ENCODE data around the gene STUM.
A peak's percentile ranks its signal among the peaks of the same experiment; 100 is the strongest.

The STUM gene

DNA sequence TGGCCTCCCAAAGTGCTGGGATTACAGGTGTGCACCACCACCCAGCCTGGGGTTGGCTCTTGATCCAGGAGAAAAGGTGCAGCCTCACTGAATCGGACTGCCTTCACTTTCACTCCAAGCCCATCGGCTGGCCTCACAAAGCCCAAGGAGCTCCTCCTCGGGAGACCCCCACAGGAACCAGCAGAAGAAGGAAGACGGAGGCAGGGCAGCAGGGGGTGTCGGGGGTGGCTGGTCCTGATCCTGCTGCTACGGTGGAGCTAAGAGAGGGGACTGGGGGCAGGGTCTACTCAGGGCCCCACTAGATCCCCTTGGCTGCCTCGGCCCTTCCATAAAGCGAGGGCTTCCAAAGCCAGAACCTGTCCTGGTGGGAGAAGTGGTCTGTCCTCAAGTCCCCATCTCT is 93.9 kb downstream of the STUM start:
- DNase-seq: no peak

DNA sequence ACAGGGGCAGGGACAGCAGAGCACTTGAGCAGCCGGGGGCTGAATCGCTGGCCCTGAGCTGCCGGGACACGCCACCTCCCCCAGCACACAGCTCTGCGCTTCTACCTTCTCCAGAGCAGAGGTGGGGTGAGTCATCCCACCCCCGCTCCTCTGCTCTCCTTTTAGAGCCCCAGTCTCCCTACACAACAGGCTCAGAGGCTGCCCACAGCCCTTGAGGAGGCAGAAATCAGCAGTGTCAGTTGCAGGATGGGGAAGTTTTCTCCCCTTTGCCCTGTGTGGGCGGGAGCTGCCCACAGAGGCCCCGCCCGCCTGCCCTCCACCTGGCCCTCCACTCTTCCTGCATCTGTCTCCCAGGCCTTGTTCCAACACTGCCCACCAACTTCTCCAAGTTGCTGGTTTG is 94.6 kb downstream of the STUM start:
- DNase-seq: peak; percentile 76 to 93

DNA sequence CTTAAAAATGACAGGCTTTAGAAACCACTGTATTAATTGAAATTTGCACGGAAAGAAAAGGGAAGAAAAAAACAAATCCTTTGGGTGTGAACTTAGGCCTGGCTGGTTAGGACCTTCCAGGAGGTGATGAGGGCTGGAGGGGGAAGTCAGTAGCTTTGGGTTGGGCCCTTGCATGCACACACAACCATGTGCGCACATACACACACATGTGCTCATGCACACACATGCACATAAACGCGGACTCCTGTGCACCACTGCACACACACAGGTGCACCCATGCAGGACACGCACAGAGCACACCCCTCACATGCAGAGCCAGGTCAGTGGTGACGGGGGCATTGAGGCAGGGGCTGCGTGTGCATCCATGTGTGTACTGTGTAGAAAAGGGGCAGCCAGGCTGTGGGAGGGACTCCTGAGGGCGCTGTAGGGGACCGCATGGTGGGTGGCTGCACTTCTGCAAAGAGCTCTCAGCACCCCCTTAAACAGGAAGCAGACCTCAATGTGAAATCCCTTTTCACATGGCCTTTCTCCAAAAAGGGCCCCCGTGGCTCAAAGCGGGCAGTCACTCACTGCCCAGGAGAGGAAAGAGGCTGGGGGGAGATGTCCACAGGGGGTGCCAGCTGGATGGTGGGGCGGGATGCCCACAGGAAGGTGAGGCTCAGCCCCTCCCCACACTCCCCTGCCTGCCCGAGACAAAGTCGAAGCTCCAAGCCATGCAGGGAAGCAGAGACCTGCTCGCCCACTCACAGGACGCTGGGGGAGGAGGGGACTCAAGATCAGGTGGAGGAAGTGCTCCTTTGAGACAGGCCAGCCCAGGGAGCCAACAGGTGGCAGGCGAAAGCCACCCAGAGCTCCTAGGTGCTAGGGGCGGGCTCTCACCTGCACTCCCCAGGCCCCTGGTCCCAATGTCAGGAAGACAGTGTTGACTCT is 95.3 kb downstream of the STUM start:
- peak in 1 of 2 donors; percentile 83 for DNase-seq

DNA sequence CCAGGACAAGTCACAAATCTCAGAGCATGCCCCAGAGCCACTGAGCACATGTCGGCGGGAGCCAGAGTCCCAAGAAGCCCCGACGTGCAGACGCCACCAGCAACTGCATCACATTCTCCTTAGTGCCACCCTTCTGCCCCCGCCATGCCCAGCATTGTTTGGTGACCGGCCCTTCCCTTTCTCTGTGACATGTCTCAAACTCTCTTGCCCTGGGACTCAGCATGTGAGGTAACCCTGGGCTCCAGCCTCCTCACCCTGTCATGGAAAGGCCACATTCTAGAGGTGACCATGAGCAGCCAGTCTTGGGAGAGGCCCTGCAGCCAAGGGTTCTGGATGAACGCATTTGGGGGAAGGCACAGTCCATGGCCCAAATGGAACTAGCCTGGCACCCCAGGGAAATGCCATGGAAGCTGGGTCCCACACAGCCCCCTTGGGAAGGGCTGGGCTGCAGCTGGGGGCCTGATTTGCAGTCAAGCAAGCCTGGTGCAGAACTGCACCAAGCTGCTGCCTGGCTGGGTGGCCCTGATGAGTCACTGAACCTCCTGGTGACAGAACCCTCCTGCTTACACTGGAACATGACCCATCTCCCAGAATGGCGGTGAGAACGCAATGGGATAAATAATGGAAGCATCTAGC is 96.1 kb downstream of the STUM start:
- DNase-seq: peak in 1 of 2 donors; percentile 57

DNA sequence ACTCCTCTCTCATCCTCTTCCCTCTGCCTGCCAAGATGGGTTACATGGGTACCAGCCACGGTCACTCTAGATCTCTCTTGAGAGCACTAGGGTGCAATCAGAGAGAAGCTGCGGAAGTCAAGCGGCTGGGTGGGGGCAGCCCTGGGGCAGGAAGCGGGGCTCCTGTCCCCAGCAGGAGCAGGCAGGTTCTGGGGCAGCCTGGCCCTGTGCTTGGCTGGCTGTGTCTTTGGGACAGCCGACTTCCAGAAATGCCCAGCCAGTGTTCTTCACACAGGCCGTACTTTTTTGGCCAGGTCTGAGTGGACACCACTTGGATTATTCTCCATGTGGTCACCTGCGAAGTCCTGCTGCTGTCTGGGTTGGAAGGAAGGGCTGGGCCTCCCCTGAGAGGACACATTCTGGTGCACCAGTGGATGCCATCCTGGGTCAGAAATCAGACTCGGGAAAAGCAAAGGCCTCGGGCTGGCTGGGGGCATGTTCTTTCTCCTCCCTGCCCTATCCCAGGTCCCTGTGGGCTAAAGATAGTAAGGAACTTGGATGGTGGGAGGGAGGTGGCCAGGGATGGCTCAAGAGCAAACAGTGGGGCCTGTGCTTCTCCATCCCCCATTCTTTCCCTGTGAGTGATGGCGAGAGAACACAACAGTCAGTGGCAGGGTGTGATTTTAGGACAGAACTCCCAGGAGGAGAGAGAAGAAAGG is 96.9 kb downstream of the STUM start:
- DNase-seq: no peak

DNA sequence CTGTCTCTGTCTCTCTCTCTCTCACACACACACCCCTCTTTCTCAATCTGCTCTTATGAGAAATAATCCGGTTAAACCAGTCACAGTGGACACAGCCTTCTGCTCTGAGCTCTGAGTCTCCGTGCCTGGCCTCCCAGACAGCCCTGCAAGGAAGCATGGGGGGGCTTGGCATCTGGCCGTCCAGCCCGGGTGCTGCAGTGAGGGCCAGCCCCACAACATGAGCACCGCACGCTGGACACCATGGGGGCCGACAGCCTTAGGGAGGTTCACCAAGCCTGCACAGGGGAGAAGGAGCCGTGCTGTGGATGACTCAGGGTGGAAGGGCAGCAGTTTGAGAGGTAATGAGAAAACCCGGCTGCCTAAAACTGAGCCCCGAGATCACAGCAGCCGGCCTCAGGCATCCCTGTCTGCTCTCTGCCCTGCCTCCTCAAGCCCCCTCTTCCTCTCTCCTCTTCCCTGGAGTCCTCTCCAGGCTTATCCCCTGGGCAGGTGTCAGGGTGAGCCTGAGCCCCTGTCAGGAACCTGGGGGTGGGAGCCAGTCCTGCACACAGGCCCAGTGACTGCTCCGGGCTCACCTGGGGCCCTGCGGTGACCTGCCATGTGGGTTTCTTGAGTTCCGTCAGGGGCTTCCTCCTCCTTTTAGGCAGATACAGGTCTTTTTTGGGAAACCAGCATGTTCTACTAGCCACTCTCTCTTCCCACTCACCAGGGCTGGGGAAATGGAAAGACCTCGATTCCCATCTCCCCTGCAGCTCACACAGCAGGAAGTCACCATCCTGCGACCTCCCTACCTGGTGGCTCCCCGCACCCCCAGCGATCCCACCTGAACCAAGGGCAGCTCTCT is 97.7 kb downstream of the STUM start:
- DNase-seq: no peak

DNA sequence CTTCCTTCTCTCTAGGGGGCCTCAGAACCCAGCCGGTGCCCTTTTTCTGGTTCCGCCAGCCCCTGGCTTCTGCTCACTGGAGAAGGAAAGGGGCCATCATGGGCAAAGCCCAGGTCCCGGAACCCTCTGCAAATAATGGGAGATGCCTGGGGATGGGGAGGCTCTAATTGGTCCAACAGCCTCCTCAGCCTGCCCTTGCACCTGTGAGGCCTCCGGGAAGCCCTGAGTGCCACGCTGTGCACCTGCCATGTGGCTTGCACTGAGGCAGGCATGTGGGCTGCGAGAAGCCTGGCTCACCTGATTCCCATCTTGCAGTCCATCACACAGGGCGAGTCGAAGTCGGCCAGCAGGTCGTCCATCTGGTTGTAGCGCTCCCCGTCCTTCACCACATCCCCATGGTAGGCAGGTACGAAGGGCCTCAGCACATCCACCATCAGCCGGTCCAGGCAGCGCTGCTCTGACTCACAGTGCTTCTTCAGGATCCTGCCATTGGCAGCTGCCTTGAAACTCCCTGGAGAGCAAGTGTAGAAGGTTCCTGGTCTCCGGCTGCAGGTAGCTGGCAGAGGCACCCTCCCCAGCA is 98.4 kb downstream of the STUM start:
- no peak for DNase-seq

DNA sequence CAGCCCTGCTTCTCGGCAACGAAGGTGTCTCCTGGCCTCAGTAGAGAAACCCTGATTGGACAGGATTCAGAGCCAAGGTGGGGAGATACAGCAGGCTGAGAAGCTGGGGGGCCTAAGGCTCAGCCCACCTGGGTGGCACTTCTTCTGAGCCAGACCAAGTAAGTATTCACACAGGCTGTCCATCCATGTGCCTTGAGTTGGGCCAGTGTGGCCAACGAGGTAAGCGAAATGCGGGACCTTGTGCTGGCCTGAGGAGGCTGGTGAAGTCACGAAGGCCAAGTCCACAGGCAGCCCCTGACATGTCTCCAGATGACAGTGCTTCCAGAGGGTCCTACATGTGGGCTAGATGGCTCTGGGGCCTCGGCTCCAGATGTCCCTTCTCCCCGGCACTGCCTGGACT is 99.2 kb downstream of the STUM start:
- DNase-seq: no peak

DNA sequence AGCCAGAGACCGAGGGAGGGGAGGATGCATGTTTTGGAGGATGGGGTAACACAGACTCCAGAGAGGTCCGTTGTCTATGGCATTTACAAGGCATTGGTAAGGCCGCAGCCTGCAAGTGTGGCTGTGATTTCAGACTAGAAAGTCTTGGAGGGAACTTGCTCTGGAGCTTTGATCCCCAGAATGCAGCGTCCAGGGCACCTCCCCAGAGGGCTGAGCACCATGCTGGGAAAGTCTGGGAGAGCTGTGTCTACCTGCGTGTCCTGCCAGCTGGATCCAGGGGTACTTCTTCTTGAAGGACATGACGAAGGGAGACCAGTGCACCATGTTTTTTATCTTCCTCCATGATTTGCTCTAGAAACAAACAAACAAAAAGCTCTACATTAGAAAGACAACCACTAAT is 99.9 kb downstream of the STUM start:
- no peak for DNase-seq

DNA sequence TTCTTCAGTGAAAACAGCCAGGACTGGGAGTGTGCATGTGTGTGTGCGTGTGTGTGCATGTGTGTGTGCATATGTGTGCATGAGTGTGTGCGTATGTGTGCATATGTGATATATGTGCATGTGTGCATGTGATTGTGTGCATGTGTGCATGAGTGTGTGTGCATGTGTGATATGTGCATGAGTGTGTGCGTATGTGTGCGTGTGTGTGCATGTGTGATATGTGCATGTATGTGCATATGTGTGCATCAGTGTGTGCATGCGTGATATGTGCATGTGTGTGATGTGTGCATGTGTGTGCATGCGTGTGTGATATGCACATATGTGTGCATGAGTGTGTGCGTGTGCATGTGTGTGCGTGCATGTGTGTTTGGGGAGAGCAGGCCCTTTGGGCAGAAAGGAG is 100.7 kb downstream of the STUM start:
- no peak for DNase-seq

DNA sequence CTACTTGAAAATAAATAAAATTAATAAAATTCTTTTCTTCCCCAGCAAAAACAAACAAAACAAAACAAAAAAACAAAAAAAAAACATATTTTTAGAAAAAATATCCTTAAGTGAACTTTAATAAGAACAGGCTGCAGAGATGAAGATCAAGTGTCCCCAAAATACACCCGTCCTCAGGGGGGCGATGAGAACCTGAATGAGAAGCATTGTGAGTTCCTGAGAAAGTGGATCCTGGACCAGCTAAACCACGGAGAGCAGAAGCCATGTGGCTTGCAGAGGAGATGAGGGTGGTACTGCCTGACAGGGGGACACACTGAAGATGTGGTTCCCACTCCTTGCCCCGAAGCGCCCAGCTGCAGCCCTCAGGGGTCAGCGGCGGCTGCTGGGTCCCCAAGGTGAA is 101.2 kb downstream of the STUM start:
- DNase-seq: no peak

DNA sequence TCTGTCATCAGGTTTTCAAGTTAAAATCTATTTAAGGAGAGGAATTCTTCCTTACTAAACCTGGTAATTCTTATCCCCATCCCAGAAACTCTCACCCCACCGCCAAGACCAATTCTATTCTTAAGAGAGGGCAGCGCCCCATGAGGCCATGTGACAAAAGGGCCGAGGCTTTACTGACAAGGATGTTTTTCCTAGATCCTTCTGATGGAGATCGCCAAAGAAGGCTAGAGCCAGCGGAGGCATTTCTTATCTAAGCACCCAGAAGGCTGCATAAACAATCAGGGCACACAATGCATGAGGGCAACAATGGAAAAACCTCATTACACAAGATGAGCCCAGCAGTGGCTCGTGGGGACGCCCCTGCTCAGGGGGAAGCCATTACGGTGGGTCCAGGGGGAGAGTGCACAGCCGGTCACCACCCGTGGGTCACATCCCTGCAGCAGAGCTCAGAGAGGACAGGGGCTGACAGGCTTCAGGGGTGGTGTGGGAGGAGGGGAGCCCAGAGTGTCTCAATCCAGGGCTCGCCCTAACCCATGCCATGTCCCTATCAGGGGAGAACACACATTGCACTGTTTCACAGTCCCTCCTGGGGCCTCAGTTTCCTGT is 101.8 kb downstream of the STUM start:
- peak; percentile 75 to 96 for DNase-seq

DNA sequence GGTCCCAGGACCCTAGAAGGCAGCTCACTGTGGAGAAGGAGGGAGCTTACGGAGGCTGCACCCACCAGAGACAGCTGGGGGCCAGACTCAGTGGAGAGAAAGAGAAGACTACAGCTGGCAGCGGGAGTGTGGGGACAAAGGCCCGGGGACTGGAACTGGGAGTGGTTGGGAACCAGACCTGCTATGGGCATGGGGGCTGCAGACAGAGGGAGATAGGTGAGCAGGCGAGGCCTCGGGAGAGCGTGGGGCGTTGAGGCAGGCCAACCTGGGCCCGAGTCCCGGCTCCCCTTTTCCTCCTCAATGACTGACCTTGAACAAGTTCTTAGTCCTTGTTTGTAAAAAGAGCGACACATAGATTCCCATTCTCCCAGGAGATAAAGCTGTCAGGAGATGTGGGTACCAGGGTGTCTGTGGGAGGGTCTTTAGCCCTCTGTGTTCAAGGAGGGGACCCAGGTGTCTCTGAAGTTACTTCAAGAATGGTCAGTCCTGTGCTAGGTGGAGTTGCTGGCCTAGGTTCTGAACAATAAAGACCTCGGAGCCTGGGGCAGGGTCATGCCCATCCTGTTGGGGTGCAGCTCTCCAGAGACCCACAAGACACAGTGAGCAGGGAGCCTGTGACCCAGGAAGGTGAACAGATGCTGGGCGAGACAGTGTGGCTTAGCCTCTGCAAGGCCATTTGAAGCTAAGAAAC is 102.6 kb downstream of the STUM start:
- DNase-seq: no peak

DNA sequence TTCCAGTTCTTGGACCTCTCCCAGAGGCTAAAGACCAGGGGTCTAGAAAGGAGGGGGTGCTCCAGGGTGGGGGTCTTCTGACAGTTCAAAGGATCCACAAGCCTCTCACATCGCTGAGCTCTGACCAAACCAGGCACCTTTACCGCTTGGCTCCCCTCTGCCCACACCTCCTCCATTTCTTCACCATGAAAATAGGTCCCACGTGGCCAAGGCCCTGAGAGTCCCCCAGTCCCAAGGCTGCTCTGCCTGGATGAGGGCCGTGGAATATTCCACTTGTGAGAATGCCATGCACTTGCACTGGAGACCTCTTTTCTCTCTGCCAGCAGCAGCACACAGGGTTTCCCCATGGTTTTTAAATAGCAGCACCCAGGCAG is 103.2 kb downstream of the STUM start:
- no peak for DNase-seq

DNA sequence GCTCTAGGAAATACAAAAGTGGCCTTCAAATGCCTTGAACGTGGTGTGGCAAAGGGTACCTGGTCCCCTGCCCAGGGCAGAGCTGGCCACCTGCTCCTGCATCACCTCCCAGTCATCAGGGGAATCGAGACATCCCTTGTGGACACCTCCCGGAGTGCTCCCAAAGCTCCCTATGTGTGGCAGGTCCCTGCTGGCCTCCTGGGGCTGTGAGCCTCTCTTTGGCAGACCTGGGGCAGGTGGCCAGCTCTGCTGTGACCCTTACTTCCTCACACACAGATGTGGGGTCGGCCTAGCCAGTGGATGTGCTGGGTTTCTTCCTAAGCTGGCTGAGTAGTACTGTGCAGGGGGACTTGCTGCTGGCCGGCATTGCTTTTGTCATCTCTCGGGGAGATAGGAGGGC is 104.0 kb downstream of the STUM start:
- no peak for DNase-seq

DNA sequence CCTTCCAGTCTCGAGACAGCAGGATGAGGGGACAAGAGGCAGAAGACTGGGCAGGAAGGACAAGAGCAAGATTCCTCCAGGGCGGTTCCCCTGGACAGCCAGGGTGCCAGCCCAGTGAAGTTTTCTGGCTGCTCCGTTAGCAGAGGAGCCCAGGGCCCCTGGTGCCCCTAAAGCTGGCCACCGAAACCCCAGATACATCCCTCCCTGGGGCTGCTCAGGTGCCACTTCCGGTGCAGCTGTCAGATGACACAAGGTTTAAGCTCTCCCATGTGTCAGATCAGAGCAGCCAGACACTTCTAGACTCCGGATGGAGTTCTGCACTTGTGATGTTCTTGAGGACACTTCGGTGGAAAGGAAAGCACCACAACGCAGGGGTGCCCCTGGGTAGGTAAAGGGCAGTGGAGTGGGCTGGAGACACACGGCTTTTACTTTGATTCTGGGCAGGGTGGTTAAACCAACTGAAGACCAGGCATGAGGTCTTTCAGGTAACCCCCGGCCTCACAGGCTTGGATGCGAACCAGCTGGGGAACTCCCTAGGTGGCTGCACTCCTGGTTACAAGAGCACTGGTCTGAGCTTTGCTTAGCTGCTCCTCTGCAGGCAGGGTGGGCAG is 104.9 kb downstream of the STUM start:
- no peak for DNase-seq

DNA sequence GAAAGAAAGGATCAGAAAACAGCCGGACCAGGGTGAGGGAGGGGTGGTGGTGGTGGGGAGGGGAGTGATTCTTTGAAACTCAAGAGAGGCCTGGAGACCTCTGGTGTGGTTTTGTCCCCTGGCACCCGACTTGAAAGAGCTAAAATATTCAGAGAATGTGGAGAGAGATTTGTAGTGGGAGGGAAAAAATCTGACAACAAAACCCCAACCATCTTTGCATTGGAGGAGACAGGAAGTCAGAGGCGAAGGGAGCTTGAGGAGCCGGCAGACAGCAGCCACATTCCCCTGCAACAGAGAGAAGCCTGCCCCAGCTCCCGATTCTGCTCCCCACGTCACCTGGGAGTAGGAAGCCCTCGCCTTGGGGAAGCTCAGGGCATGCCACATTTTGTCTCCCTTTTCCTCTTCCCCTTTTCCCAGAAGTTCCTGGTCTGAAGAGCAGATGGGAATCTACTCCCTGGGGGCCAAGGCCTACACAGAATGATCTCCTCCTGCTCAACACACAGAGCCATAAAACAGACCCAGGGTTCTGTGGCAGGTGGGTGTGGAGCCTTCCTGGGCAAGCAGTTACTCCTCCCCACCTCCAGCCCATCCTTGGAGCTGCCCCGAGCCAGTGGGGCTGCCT is 105.6 kb downstream of the STUM start:
- DNase-seq: no peak

DNA sequence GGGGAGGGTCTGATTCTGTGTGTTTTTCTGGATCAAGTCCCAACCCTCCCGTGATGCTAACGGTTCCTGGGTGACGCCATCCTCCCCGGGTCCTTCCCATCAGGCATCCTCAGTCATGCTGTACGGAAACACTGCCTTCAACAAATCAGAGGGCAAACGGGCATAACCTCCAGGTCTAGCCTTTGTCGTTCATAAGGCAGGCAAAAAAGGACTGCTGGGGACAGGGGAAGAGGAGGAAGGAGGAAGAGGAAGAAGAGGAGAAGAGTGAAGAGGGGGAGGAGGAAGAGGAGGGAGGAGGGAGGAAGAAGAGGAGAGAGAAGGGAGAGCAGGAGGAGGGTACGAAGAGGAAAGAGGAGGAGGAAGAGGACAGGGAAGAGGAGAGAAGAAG is 106.1 kb downstream of the STUM start:
- DNase-seq: no peak

DNA sequence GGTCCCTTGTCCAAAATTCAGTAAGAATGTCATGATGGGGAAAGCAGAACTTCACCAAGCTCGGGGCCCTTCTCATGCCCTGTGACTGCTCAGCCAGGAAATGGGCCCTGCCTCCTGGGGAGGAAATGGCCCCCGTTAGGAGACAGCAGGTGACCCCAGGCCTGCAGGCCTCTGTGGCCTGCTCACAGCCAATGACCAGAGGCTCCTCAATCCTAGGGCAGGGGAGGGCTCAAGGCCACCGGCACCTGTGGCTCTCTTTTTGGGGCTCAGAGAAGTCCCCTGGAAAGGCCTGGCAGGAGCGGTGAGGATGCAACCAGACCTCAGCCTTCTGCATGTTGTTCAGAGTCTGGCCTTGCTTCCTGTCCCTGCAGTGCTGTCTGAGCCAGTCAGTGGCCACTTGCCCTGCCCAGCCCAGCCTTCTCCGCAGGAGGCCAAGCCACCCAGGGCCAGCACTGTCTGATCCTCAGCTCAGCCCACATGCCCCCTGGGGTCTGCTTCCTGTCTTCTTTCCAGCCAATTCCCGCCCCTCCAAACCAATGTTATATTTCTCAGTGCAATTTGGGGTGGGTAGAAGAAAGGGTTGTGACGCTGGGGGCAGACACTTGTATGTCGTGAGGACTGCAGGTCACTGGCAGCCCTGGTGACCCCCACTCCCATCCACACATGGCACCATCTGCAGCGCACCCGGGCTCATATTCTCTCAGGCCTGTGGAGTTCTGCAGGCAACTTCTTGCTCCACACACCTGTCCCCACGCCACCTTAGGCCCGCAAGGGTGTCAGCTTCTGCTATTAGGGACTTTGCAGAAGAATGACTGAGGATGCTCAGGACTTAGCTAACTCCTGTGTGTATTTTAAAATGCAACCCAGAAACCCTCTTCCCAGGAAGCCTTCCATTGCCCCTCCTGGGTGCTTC is 106.9 kb downstream of the STUM start:
- DNase-seq: no peak
